ENCODE data around the gene TRIM25.

TRIM25 gene

DNA sequence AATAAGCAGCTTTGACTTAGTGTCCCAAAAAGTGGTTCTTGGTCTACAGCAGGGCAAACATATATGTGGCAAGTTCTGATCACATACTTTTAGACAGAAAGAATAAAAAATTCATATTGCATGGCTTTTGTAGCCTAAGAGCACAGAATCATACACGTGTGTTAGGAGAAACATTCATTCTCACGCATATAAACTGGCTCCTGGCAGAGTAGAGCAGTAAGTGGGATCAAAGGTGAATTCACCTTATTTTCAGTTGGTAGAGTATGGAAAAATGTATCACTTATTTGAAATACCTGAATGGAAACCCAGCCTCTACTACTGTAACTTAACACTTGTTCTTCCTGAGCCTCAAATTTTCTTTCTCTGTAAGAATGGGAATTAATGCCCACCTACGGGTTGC lies 45.1 kb downstream of the TRIM25 start:
- DNase-seq (ENCODE audit: low read depth in 1 of 2, low spot score in 1 of 2): no peak

DNA sequence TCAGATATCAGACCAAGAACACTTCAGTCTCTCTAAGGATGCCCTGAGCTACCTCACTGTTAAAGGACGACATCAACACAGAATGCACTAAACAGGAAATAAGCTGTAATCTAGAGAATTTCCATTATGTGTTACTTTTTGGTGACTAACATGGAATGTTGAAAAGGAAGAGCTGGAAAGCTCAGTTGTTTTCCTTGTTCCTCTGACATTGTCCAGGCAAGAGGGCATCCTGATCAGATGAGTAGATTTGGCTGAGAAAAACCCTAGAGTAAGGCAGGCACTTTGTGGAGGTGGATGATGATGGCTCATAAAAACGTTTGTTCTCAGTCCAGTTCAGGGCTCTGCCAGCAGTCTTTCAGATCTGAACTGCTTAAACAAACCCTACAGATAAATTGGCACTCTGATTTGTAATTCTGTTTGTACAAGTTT lies 45.9 kb downstream of the TRIM25 start:
- no peak for DNase-seq (ENCODE audit: low read depth in 1 of 2, low spot score in 1 of 2)

DNA sequence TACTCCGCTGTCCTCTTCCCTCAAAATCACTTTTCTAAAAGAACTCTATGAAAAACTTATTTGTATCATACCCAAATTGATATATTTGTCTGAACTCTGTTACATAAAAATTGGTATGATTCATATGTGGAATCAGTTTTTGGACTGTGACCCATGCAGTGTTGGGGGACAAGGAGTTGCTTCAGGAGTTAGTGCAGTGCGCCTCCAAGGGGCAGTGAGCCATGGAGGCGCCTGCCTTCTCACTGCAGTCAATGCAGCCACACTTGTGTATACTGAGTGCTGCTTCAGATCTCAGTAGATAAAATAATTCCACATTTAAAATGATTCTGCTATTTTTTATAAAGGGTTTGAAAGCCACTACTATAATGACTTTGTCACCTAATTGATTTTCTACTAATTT lies 47.4 kb downstream of the TRIM25 start:
- no peak for DNase-seq (ENCODE audit: low read depth in 1 of 2, low spot score in 1 of 2)

DNA sequence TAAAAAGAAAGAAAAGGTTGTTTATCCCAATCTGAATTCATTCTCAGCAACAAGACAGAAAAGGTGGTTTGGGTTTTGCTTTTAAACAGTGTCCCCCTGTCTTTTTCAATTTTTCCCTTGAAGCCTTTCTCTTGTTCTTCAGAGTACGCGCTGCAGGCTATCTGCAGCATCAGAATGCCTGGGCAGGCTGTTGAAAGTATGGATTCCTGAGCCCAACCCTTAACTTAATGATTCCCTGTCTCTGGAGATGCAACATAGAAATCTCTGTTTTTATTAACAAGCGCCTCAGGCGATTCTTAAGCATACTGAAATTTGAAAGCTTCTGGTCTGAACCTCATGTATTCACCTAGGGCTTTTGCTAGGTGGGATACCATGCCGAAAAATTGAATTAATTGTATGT lies 47.8 kb downstream of the TRIM25 start:
- DNase-seq (ENCODE audit: low read depth in 1 of 2, low spot score in 1 of 2): no peak

DNA sequence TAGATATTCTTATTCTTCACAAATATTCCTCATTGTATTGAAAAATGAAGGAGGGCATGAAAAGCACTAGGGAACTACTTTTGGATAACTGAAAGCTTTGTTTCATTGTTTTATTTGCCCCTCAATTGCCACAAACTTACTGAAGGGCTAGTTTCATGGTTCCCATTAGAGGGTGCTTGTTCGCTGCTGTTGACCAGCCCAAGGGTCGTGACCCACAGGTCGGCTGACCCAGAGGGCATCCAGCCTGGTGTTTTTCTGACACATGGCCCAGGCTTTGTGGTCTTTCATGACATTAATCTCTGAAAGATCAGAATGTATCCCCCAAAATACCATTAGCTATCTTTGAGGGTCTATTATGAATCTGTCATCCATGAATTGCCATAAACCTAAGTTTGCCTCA lies 49.9 kb downstream of the TRIM25 start:
- no peak for DNase-seq (ENCODE audit: low read depth in 1 of 2, low spot score in 1 of 2)

DNA sequence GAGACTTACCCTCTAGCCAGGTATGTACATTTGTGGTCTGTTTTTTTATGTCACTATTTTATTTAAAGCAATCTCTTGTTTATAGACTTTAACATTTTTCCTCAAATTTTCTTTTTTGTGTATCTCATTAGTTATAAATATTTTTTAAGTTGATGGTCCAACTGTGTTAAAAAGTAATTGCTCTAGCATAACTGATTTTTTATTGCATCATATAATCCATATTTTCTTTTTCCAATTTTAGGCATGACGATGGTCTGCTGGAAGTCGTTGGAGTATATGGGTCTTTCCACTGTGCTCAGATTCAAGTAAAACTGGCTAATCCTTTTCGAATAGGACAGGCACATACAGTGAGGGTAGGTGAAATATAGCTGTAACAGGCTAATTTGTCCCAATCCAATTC lies 52.0 kb downstream of the TRIM25 start:
- DNase-seq (ENCODE audit: low read depth in 1 of 2, low spot score in 1 of 2): no peak

DNA sequence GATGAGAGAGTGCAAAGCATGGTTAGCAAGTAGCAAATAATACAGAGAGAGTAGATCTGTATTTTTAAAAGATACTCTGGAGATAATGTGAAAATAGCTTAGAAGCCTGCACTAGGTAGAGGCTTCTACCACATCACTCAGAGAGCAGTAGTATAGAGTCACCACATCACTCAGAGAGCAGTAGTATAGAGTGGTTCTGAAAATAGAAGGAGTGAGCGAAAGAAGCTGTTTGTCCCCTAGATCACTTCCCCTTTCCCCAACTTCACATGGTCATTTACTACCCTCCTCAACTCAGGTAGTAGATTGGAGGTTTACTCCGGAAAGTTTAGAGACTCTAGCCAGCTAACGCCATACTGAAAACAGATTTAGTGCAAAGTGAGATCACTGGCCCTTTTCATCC lies 62.8 kb downstream of the TRIM25 start:
- no peak for DNase-seq (ENCODE audit: low read depth in 1 of 2, low spot score in 1 of 2)

DNA sequence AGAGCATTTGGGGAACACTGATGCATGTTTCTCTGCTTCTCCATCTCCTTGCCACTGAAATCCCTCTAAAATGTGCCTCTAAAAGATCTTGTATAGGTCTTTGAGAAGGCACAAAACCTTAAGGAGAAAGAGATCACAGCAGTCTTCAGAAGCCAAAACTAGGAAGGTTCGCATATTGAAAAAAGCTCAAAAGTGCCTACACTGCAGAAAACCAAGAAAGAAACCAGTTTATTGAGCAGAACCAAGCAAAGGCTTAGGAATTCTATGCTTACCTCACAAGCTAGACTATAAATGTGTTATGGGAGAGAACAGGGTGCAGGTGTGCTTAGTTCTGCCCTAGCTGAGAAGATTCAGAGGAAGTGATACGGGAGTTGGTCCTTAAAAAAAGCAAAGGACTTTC lies 63.3 kb downstream of the TRIM25 start:
- no peak for DNase-seq (ENCODE audit: low read depth in 1 of 2, low spot score in 1 of 2)

DNA sequence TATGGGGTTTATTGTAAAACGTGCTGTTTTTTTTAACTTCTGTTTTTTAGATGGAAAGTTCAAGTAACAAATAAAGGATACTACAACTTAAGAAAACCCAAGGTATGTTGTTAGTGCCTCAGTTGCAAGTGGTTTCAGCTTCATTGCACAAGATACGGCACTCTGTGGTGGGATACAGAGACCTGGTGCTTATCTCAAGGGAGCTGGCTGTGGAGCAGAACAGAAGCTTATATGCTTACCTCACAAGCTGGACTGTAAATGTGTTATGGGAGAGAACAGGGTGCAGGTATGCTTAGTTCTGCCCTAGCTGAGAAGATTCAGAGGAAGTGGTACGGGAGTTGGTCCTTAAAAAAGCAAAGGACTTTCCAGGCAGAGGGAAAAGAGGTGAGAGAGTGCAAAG lies 64.7 kb downstream of the TRIM25 start:
- no peak for DNase-seq (ENCODE audit: low read depth in 1 of 2, low spot score in 1 of 2)

DNA sequence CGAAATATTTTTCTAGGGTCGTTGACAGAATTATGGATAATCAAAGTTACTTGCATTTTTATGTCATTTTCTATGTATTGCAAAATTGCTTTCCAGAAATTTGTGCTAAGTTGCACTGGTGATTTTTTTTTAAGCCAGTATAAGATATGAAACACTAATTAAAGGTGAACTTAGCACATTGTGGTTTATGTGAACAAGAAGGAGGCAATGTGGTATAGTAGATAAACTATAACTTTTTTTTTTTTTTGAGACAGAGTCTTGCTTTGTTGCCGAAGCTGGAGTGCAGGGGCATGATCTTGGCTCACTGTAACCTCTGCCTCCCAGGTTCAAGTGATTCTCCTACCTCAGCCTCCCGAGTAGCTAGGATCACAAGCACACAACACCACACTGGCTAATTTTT lies 66.7 kb downstream of the TRIM25 start:
- DNase-seq (ENCODE audit: low read depth in 1 of 2, low spot score in 1 of 2): no peak

DNA sequence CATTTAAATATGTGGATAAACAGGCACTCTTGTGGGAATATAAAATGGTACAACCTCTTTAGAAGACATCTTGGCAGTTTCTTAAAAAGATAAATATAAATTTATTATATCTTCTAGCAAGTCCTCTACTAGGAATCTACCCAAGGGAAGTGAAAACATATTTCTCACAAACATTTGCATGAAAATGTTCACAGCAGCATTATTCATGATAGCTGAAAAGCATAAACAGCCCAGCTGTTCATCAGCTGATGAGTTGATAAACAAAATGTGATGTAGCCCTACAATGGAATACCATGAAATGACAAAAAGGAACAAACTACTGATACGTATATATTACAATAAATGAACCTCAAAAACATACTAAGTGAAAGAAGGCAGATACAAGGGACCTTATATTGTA lies 67.9 kb downstream of the TRIM25 start:
- no peak for DNase-seq (ENCODE audit: low read depth in 1 of 2, low spot score in 1 of 2)

DNA sequence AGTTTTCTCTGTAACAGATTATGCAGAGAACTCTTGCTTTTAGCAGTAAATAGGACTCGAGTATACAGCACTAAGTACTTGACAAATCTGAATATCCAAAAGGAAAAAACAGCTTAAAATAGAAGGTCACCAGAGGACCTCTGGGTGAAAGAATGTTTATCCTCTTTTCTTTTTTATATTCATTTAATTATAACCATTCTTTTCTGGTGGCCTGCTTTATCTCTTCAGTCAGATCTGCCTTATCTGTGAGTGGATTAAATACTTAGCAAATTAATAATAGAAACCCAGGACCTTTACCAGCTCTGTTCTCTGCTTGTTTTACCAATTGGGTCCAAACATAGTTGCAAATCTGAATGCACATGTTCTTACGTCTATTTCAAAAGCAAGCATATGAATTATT lies 71.3 kb downstream of the TRIM25 start:
- no peak for DNase-seq (ENCODE audit: low read depth in 1 of 2, low spot score in 1 of 2)

DNA sequence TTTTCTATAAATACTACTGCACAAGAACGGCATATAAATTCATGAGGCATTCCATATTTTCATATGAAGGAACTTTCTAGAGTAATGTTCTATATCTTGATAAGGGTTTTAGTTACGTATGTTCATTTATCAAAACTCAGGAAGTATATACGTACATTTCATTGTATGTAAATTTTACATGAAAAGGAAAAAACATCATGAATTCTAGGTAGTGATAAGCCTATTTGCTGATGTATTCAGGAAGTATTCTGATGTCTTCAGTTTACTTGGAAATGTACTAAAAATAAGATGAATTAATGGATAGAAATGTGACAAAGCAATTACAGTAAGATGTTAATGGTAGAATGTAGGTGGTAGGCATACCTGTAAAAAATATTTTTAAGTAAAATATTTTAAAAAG lies 75.2 kb downstream of the TRIM25 start:
- DNase-seq (ENCODE audit: low read depth in 1 of 2, low spot score in 1 of 2): no peak

Measured in activated T-helper 1 cell treated with anti-CD3 and anti-CD28 coated beads, Interleukin-2, amount 50 U/mL, for 16 hours (primary cell).